Prostate gland (tissue), 2 donors: ENCODE measurements around the gene SERPINA5.

Experiments
- CTCF ChIP-seq, 4 experiments: fragments of 200-600 bp in 2 of 4; fragments of 450-650 bp in 2 of 4; sonication (generic) in 2 of 4; IDR thresholded peaks; 1 replicate in 3 of 4; 2 replicates in 1 of 4; pipeline ENCODE4 v1.5.1; 2016 to 2019; ENCODE audit warnings: antibody characterized with exemption in 4 of 4, mild to moderate bottlenecking in 2 of 4, moderate library complexity in 2 of 4
- POLR2AphosphoS5 ChIP-seq: sonication (generic); formaldehyde crosslinking; IDR thresholded peaks from one replicate; pipeline ENCODE4 v1.6.1; 2017; ENCODE audit warnings: antibody characterized with exemption

GRCh38 chr14:94550041-94550440 lies 31.2 kb upstream of the SERPINA5 start:
- TF ChIP-seq CTCF (IDR thresholded peaks at IDR 0.05) = no peak
- TF ChIP-seq POLR2AphosphoS5 = no peak
